AG08395 (cell line): ENCODE results near the gene SPDYE4.

Source experiments
- DNase-seq: peaks from one replicate; pipeline ENCODE4 v3.0.0; 2012; ENCODE audit warnings: mixed read lengths, low spot score

SPDYE4 gene

GRCh38 chr17:8741366-8741765 lies 17.0 kb downstream of the SPDYE4 start:
- no peak for DNase-seq

- DNase-seq = no peak
Measured at GRCh38 chr17:8740486-8740885, 17.9 kb downstream of the SPDYE4 start.

- no peak for DNase-seq
Measured at GRCh38 chr17:8739097-8739496, 19.2 kb downstream of the SPDYE4 start.

GRCh38 chr17:8736796-8737195 lies 21.6 kb downstream of the SPDYE4 start:
- DNase-seq = no peak

- DNase-seq = no peak
Measured at GRCh38 chr17:8736362-8736761, 22.0 kb downstream of the SPDYE4 start.

- DNase-seq = no peak
Measured at GRCh38 chr17:8735336-8735939, 22.9 kb downstream of the SPDYE4 start.

- DNase-seq = no peak
Measured at GRCh38 chr17:8734876-8735275, 23.5 kb downstream of the SPDYE4 start.

GRCh38 chr17:8732406-8733085 lies 25.8 kb downstream of the SPDYE4 start:
- peak; percentile 26 for DNase-seq

GRCh38 chr17:8729860-8730259 lies 28.5 kb downstream of the SPDYE4 start:
- no peak for DNase-seq

- no peak for DNase-seq
Measured at GRCh38 chr17:8729421-8729820, 28.9 kb downstream of the SPDYE4 start.

GRCh38 chr17:8728971-8729370 lies 29.4 kb downstream of the SPDYE4 start:
- DNase-seq = no peak

- DNase-seq = no peak
Measured at GRCh38 chr17:8728251-8728938, 30.0 kb downstream of the SPDYE4 start.

- no peak for DNase-seq
Measured at GRCh38 chr17:8726941-8727555, 31.3 kb downstream of the SPDYE4 start.

GRCh38 chr17:8725881-8726876 lies 32.2 kb downstream of the SPDYE4 start:
- DNase-seq = no peak

GRCh38 chr17:8724451-8724850 lies 33.9 kb downstream of the SPDYE4 start:
- no peak for DNase-seq

- no peak for DNase-seq
Measured at GRCh38 chr17:8720596-8720995, 37.8 kb downstream of the SPDYE4 start.

- no peak for DNase-seq
Measured at GRCh38 chr17:8719291-8720246, 38.8 kb downstream of the SPDYE4 start.

- no peak for DNase-seq
Measured at GRCh38 chr17:8718001-8718563, 40.3 kb downstream of the SPDYE4 start.

GRCh38 chr17:8713878-8714277 lies 44.5 kb downstream of the SPDYE4 start:
- no peak for DNase-seq

- DNase-seq = no peak
Measured at GRCh38 chr17:8713315-8713714, 45.0 kb downstream of the SPDYE4 start.
